Prostate gland (tissue), 2 donors: Measurements from ENCODE around the gene CHRNB4.

ENCODE experiments used
- POLR2A ChIP-seq: fragments of 450-650 bp; IDR thresholded peaks from one replicate; pipeline ENCODE4 v1.6.1; 2016; ENCODE audit warnings: antibody characterized with exemption, mild to moderate bottlenecking
- POLR2AphosphoS5 ChIP-seq: sonication (generic); formaldehyde crosslinking; IDR thresholded peaks from one replicate; pipeline ENCODE4 v1.6.1; 2017; ENCODE audit warnings: antibody characterized with exemption
- TF ChIP-seq, protein P1 (sequence below), 4 experiments: fragments of 200-600 bp in 2 of 4; fragments of 450-650 bp in 2 of 4; sonication (generic) in 2 of 4; IDR thresholded peaks; 1 replicate in 3 of 4; 2 replicates in 1 of 4; pipeline ENCODE4 v1.5.1; 2016 to 2019; ENCODE audit warnings: antibody characterized with exemption in 4 of 4, mild to moderate bottlenecking in 2 of 4, moderate library complexity in 2 of 4

DNA sequence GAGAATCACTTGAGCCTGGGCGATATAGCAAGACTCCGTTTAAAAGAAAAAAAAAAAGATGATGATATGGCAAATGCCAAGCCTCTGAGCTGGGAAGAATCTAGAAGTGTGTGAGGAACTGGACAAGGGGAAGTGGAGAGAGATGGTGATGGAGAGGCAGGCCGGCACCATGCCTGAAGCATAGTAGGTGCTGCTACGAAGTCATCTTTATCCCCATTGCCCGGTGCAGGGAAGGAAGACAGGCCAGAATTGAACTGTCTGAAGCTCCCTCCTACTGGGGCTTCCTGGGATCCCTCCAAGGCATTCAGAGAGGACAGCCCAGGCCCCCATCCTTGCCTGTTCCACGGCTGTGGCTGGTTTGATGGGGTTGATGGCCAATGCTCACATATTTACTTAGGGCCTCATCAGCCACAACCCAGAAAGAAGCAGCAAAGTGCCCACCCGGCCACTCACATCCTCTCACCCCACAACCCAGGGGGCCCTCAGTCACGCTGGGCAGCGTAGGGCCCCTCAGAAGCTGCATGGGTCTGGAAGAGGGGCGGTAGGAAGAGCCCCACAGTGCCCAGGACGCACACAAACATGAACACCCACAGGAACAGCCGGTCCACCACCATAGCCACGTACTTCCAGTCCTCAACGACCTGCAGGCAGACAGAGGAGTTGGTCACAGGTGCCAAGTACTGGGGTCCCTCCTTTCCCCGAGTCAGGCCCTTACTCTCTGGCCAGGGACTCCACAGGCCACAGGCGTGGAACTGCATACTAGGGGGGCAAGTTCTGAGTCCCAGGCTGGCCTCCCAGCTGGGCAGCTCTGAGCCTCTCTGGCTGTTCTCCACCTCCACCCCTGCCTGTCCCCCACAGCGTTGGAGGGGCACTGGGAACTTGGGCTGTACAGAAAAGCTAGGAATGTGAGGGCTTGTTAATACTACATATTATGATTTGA, 16.1 kb downstream of the CHRNB4 start:
- TF ChIP-seq, protein P1, sequence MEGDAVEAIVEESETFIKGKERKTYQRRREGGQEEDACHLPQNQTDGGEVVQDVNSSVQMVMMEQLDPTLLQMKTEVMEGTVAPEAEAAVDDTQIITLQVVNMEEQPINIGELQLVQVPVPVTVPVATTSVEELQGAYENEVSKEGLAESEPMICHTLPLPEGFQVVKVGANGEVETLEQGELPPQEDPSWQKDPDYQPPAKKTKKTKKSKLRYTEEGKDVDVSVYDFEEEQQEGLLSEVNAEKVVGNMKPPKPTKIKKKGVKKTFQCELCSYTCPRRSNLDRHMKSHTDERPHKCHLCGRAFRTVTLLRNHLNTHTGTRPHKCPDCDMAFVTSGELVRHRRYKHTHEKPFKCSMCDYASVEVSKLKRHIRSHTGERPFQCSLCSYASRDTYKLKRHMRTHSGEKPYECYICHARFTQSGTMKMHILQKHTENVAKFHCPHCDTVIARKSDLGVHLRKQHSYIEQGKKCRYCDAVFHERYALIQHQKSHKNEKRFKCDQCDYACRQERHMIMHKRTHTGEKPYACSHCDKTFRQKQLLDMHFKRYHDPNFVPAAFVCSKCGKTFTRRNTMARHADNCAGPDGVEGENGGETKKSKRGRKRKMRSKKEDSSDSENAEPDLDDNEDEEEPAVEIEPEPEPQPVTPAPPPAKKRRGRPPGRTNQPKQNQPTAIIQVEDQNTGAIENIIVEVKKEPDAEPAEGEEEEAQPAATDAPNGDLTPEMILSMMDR (IDR thresholded peaks at IDR 0.05), result no peak
- TF ChIP-seq POLR2A (no peak), POLR2AphosphoS5 (no peak)
